AG04449 (cell line): ENCODE results near the gene MYO5A.

Source experiments
- CTCF ChIA-PET: fragments of 350-600 bp; formaldehyde crosslinking; extraction: SDS; loops from one replicate; lab custom pipeline; 2021; ENCODE audit warnings: antibody characterized with exemption; lab: Yijun Ruan, JAX
- POLR2A ChIA-PET: fragments of 400-600, 350-600 bp; formaldehyde crosslinking; extraction: SDS; loops from one replicate; lab custom pipeline; 2020; ENCODE audit warnings: antibody characterized with exemption, inconsistent platforms; lab: Yijun Ruan, JAX
- DNase-seq: peaks from one replicate; pipeline ENCODE4 v3.0.0-alpha.2; 2010; ENCODE audit warnings: low read depth, low spot score
- H3K4me3 ChIP-seq: 2 replicates; pipeline ENCODE4 v1.5.1; 2011; ENCODE audit warnings: low read depth, mild to moderate bottlenecking, control low read depth, low read length
- CTCF ChIP-seq: IDR thresholded peaks from one replicate; pipeline ENCODE4 v1.5.1; 2011; ENCODE audit warnings: mild to moderate bottlenecking, moderate library complexity, low read length, control low read depth, inconsistent platforms; ENCODE audit not compliant: insufficient read depth; ENCODE audit errors: missing control alignments

Gene MYO5A

GRCh38 chr15:52546031-52546751, 17.5 kb upstream of the MYO5A start:
- POLR2A ChIA-PET = no interaction called here

GRCh38 chr15:52540374-52541012, 11.8 kb upstream of the MYO5A start:
- DNase-seq = no peak
- no peak overlapping the region for H3K4me3 ChIP-seq
- ChIA-PET POLR2A (no interaction called here), CTCF (no interaction called here)
- TF ChIP-seq CTCF = no peak

More at GRCh38 chr15:52546031-52546751, 17.5 kb upstream of the MYO5A start:
- H3K4me3 ChIP-seq = no peak overlapping the region
- CTCF ChIA-PET = no interaction called here
- DNase-seq = no peak
- TF ChIP-seq CTCF = no peak

- POLR2A ChIA-PET = no interaction called here
- DNase-seq = no peak
- H3K4me3 ChIP-seq = no peak overlapping the region
- CTCF ChIA-PET = interaction anchor here (1.1 kb wide), 1 partner anchor 198 kb away, joined by 3 read pairs; no protein-coding TSS in a partner anchor
- TF ChIP-seq CTCF = no peak
Observed at GRCh38 chr15:52537459-52537858, 8.8 kb upstream of the MYO5A start.

- DNase-seq = no peak
- no peak overlapping the region for H3K4me3 ChIP-seq
- CTCF ChIA-PET = interaction anchor here (0.5 to 1.7 kb wide), 2 partner anchors 16 to 276 kb away, joined by 3 read pairs; no protein-coding TSS in a partner anchor
- POLR2A ChIA-PET = no interaction called here
- no peak for TF ChIP-seq CTCF
Observed at GRCh38 chr15:52532427-52532826, 3.7 kb upstream of the MYO5A start.

GRCh38 chr15:52529940-52530339, 1.3 kb upstream of the MYO5A start:
- CTCF ChIA-PET = no interaction called here
- TF ChIP-seq CTCF = no peak
- POLR2A ChIA-PET = no interaction called here

GRCh38 chr15:52529341-52529924, 753 bp upstream of the MYO5A start:
- H3K4me3 ChIP-seq = peak overlapping the region; percentile 74
- DNase-seq = no peak
- ChIA-PET POLR2A (no interaction called here), CTCF (interaction anchor here (0.9 to 1.7 kb wide), 2 partner anchors 34 to 272 kb away, joined by 3 to 7 read pairs; no protein-coding TSS in a partner anchor)
- no peak for TF ChIP-seq CTCF

More at GRCh38 chr15:52529940-52530339, 1.3 kb upstream of the MYO5A start:
- H3K4me3 ChIP-seq = peak overlapping the region; percentile 74
- DNase-seq = no peak
